ENCODE measurements around the gene ATG2B.
A peak's percentile ranks its signal among the peaks of the same experiment; 100 is the strongest.

Gene ATG2B

GRCh38 chr14:96362965-96363750 lies at the start of gene ATG2B, which contains the start of gene GSKIP (continued):
- no peak for TF ChIP-seq PRDM2 (tag by site-specific recombination; IDR thresholded peaks at IDR 0.05; ENCODE audit: borderline replicate concordance)
- 0 out of 2 replicates have a peak, but pooled peaks have one; percentile 51 for TF ChIP-seq KLF17 (tag by site-specific recombination; IDR thresholded peaks at IDR 0.05)
- TF ChIP-seq REPIN1 (tag by site-specific recombination; IDR thresholded peaks at IDR 0.05; ENCODE audit: low read depth): 0 out of 2 replicates have a peak, but pooled peaks have one; percentile 51
- no peak for TF ChIP-seq OSR2 (tag by site-specific recombination; IDR thresholded peaks at IDR 0.05)
- peak; percentile 77; the same call in 1 of the 2 replicates for TF ChIP-seq ZNF324 (tag by site-specific recombination; IDR thresholded peaks at IDR 0.05)
- no peak for TF ChIP-seq ZNF10 (tag by site-specific recombination; IDR thresholded peaks at IDR 0.05)
- TF ChIP-seq ZNF433 (tag by site-specific recombination; IDR thresholded peaks at IDR 0.05; ENCODE audit: low read depth): no peak
- no peak for TF ChIP-seq FEZF1 (tag by site-specific recombination; IDR thresholded peaks at IDR 0.05)
- peak; percentile 99 for TF ChIP-seq ZNF335 (tag by site-specific recombination; conservative IDR thresholded peaks at IDR 0.05)
- no peak for TF ChIP-seq KLF10 (tag by site-specific recombination; IDR thresholded peaks at IDR 0.05)
- no peak for TF ChIP-seq HIC1 (tag by site-specific recombination; IDR thresholded peaks at IDR 0.05)
- TF ChIP-seq ZNF629 (tag by site-specific recombination; IDR thresholded peaks at IDR 0.05): peak; percentile 75
- TF ChIP-seq ZNF548 (tag by site-specific recombination; IDR thresholded peaks at IDR 0.05): no peak
- no peak for TF ChIP-seq ZNF157 (tag by site-specific recombination; IDR thresholded peaks at IDR 0.05)
- no peak for TF ChIP-seq ZNF488 (tag by site-specific recombination; IDR thresholded peaks at IDR 0.05)
- peak; percentile 26; the same call in 1 of the 2 replicates for TF ChIP-seq YY1 (tag by site-specific recombination; IDR thresholded peaks at IDR 0.05)
- TF ChIP-seq ZNF747 (tag by site-specific recombination; IDR thresholded peaks at IDR 0.05): no peak
- TF ChIP-seq ZNF16 (tag by site-specific recombination; IDR thresholded peaks at IDR 0.05; ENCODE audit: low read depth): no peak
- TF ChIP-seq ZNF664 (tag by site-specific recombination; IDR thresholded peaks at IDR 0.05): no peak
- TF ChIP-seq SCRT2 (tag by site-specific recombination; IDR thresholded peaks at IDR 0.05): no peak
- peak; percentile 23; the same call in 1 of the 2 replicates for TF ChIP-seq ZFHX2 (tag by site-specific recombination; conservative IDR thresholded peaks at IDR 0.05)
- no peak for TF ChIP-seq ZNF248 (tag by site-specific recombination; IDR thresholded peaks at IDR 0.05)
- no peak for TF ChIP-seq ZNF626 (tag by site-specific recombination; IDR thresholded peaks at IDR 0.05)
- no peak for TF ChIP-seq ZNF624 (tag by site-specific recombination; IDR thresholded peaks at IDR 0.05)
- no peak for TF ChIP-seq ZNF280C (tag by site-specific recombination; IDR thresholded peaks at IDR 0.05)
- peak; percentile 59; the same call in 1 of the 2 replicates for TF ChIP-seq ZNF2 (tag by site-specific recombination; IDR thresholded peaks at IDR 0.05)
- TF ChIP-seq ZNF114 (tag by site-specific recombination; IDR thresholded peaks at IDR 0.05): no peak
- no peak for TF ChIP-seq ZNF560 (tag by site-specific recombination; IDR thresholded peaks at IDR 0.05; ENCODE audit: borderline replicate concordance)
- TF ChIP-seq KLF9 (tag by site-specific recombination; IDR thresholded peaks at IDR 0.05; ENCODE audit: low read depth): peak; percentile 73

All from HEK293 (cell line).